ENCODE measurements around the gene AFF3.

AFF3 gene

DNA sequence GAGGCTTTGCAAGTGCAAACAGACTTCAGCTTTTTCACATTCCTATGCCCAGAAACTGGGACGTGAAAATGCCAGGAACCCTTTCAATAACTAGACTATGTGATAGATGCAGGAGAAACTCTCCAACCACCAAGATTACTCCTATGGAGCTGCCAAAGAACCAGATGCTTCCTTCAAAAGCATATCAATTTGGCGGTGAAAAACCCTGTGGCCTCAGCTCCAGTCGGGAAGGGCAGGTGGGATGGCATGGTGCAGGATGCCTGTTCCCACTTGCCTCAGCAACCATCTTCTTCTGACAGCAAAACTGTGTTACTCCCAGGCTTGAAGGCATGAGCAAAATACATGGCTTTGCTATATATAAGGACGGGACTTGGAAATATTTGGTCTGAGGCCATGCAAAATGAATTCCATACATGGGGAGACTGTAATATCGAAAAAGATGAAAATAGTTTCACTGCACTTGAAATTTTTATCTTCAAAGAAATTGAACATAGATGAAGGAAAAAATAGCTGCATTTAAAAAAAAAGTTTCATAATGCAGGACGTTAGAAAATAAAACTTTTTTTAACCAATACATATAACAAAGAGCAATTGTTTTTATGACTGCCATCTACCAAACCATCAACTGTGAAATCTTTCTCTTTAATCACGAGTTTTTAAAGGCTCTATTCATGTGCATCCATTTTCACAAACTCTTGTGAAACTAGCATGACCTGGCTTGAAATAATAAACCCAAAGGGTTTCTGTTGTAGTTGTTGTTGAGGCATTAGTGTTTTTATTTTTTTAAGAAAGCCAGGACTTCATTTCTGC is 99.1 kb downstream of the AFF3 start:
- no peak for DNase-seq (ENCODE audit: low read depth)

DNA sequence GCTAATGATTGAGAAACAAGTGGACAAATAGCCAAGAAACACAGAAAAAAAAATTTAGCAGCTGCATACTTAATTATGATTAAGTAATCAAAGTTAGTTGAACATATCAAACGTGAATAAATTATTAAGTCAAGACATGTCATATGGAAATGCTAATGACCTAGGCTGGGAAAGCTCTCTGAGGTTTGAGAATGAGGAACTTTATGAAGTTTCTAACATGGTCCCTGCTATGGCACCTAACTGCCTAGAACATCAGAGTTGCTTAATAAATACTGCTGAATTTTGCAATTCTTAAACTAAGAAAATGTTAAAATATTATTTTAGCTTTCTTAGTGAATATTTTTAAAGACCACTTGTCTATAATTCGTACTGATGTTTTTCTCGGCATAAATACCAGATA is 99.8 kb downstream of the AFF3 start:
- no peak for DNase-seq (ENCODE audit: low read depth)

DNA sequence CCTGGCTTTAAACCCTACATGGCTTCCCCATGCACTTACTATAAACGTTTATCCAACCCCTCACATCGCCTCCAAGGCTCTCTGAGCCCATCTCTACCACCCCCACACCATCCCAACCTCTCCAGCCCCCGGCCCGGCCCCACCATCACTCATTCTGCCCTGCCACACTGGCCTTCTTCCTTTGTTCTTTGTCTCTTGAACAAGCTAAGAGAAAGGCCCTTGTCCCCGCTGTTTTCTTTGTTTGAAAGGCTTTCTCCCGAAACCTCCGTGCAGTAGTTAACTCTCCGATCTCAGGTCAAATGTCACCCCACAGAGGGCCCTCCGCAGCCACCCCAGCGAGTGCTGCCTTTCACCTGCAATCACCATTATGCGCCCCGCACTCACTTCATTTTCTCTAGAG is 100.4 kb downstream of the AFF3 start:
- DNase-seq (ENCODE audit: low read depth): no peak

DNA sequence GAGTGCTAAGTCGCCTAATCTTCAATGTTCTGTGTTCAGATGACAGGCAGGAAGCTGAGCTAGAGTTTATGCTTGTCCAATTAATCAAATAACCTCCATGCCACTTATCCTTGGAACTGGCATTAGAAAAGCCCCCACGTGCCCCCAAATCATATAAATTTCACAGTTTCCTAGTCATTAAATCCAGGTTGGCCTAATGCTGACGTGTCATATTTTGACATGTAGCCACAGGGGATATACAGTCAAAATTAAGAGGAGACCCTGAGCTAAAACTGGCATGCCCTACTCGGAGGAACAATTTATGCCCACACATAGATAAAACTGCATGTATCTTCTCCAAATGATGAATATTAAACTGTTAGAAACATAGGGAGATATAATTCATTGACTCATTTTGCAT is 101.0 kb downstream of the AFF3 start:
- DNase-seq (ENCODE audit: low read depth): no peak

DNA sequence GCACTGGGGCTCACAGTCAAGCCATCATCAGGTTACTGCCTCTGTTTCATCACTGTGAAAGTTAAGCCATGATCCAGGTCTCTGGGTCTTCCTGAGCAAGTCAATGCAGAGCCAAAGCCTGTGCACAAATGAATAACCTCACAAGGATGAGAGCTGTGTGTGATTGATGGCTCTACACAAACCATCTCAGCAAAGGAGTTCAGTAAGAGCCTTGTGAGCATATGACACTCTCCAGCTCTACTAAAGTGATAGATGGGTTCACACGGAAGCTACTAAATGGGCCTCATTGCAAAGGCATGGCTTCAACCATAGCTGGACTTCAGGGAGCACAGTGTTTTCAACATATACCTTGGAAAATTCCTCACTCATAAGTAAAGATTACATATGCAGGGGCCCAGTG is 101.5 kb downstream of the AFF3 start:
- no peak for DNase-seq (ENCODE audit: low read depth)

DNA sequence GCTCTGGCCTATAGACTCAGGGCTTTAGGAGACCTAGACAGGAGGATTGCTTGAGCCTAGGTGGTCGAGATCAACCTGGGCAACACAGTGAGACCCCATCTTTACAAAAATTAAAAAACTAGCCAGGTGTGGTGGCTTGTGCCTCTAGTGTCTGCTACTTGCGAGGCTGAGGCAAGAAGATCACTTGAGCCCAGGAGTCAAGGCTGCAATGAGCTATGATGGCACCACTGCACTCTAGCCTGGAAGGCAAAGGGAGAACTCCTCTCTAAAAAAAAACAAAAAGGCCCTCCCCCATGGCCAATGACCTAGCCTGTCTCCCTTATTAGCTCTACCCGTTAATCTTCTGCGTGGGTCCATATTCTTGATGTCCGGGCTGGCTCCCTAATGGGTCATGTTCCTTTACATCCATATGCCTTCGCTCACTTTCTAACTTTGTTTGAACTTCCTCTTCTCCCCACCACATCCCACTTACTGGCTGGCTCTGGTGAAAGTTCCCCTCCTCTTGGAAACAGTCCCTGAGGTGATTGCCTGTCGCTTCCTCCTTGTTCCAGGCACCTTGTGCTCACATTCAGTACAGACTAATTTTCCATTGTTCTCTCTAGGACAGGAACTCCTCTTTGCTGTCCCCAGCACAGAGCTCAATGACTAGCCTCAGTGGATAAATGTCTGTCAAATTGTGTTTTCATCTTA is 103.0 kb downstream of the AFF3 start:
- no peak for DNase-seq (ENCODE audit: low read depth)

DNA sequence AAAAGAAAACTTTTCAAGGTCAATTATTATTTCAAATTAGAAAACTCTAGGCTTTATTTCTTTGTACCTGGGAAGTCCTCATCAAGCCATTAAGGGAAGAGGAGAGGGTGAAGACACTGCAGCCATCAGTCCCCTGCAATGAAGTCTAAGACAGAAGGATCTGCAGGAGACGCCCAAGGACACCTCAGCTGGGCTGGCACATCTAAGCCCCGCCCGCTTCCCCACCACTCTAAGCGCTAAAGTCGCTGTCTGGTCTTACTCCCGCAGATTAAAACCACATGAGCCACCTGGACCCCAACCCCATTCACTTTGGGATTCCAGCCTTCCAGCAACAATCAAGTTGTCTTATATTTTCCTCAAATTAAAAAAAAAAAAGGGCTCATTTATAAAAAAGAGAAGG is 104.4 kb downstream of the AFF3 start:
- no peak for DNase-seq (ENCODE audit: low read depth)

DNA sequence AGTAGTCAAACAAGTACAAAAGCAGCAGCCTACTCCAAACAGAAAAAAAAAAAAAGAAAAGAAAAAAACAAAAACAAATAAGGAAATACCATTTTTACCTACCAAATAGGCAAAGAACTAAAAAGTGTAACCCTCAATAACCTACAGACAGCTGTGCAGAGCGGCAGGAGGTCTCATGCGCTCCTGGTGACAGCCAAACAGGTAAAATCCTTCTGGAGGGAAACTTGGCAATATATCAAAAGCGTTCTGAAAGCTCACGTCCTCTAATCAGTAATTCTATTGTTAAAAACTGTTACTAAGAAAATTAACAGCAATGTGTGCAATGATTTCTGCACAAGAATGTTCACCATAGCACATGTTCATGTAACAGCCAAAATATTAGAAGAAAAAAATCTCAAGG is 105.6 kb downstream of the AFF3 start:
- no peak for DNase-seq (ENCODE audit: low read depth)

DNA sequence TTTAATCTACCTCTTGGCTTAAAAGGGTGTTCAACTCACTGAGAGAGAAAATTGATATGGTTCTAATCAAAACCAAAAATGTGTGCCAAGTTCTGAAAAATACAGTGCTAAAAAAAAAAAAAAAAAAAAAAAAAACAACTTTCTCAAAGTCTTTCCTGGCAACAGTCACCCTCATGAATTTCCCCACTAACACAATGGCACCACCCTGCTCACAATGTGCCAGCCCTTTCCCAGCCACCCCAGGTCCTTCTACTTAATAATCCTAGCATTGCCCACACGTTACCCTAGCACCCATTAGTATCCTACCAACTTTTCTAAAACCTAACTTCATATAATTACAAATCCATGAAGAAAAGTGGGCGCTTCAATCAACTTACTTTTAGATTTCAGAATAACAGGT is 106.4 kb downstream of the AFF3 start:
- no peak for DNase-seq (ENCODE audit: low read depth)

DNA sequence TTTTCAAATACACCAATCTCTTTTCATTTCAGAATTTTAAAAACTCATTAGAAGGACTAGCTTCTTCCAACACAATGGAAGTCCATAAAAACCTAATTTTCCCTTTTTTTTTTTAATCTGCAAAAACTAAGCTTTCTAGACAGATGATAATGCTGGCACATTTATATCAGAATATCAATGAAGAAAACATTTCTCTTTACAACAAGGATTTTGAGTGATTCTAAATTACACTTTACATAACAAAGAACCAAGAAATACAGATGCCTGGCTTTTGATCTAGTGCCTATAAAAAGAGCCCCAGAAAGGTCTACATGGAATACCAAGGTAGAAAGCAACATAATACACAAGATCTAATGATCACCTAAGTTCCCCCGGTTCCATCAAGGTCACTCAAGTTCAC is 108.0 kb downstream of the AFF3 start:
- DNase-seq (ENCODE audit: low read depth): no peak

DNA sequence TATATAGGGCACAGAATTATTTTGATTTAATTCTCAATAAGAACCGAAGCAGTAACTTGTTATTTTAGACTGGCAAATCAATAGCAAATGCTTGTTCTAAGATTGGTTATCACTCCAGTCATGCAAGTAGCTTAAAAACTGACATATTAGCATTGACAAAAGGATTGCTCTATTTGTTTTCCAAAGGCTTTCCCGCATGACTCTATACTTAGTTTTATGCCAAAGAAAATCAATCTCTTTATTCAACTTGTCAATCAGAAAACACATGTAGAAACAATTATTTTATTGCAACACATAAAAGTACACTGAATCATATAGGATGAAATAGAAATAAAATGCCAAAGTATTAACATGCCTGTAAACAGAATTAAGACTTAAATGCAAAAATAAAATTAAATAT is 108.4 kb downstream of the AFF3 start:
- no peak for DNase-seq (ENCODE audit: low read depth)

DNA sequence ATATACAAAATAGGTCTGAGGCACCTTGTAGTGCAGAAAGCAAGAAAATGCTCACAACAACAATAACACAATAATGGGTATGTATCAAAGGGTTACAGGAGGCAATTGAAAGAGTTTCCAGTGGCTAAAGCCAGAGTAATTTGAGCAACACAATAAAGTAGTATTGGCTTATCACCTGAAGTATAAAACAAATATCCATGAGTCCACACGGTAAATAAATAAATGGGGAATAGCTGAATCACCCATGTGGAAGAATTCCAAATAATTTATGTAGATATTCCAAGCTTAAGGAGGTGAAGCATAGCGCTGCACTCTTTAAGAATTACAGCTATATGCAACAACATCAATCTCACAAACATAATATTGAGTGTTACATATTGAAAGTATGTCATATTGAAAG is 110.8 kb downstream of the AFF3 start:
- no peak for DNase-seq (ENCODE audit: low read depth)

DNA sequence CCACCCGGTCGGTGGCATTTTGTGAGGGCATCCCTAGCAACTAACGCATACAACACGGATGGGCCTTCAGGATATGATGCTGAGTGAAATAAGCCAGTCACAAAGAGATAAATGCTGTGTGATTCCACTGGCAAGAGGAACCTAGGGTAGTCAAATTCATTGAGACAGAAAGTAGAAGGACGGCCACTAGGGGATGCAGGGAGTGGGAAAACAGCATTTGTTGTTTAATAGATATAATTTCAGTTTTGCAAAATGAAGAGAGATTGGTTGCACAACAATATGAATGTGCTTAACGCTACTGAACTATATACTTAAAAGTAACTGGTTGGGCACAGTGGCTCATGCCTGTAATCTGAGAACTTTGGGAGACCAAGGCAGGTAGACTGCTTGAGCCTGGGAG is 112.9 kb downstream of the AFF3 start:
- no peak for DNase-seq (ENCODE audit: low read depth)

DNA sequence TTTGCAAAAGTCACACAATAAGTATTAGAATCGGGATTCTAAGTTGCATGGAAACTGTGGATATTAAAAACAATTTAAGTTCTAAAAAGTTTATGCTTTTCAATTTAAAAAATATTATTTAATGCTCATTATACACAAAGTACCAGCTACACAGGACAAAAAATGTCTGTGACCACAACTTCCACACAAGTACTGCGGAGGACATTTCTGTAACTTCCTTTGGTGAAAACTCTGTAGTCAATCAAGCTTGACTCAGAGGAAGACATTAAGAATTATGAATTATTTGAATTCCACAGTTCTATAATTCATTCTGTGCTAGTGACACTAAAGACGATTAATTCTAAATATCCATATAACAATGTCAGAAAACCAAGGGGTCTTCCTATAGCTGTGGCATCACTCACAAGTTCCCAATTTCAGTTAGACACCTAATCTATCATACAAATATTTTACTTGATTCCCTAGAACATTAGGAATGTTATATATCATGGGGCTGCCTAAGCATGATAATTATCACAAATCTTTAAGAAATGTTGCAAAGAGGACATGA is 120.5 kb downstream of the AFF3 start:
- no peak for DNase-seq (ENCODE audit: low read depth)

DNA sequence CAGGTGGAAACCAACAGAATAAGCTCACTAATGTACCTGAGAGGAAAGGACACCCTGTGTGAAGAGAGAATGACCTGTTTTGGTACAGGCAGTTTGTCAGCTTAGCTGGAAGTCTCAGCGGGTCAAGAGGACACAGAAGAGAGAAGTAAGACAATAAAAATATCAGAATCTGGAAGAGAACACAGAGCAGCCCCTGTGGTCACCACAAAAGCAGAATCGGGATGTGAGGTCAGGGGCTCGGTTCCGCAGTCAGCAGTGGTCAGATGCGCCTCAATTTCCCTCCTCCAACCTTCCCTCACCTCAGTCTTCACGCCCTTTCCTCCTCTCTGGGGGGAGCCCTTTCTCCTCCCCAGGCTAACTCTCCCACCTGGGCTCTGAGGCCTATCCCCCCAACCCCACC is 122.9 kb downstream of the AFF3 start:
- DNase-seq (ENCODE audit: low read depth): no peak

DNA sequence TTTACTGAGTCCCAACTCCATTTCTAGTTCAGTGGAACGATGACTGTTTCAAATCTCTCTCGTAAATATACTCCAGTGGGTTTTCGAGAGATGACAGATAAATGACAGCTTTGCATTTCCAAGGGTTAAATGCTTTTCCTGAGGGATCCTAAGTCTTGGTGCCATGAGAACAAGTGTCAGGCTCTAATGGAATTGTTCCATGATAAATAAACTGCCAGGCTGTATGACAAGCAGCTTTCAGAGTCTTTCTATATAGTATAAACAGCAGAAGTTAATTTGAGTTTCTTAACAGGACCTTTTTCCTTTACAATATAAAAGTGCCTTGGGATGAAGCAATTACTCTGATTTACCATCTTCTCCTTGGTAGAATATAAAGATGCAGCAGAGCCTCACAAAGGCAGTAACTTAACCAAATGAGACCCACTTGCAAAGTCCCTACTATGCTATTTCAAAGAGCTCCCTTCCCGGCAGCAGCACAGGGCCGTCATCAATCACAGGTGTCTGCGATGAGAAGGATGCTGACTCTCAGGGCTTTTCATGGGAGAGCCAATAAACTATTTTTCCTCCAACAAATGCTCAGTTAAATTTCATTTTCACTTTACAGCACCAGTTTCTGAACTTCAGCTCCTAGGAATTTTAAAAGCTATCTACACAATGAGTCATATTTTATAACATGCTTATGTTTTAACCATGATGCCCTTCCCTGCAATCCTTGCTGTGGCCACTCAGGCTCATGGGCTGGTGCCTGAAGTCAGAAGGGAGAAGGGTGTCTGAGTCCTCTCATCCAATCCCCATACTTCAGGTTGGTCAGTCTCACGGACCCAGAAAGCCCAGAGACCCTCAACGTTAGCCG is 123.8 kb downstream of the AFF3 start:
- peak; percentile 59 for DNase-seq (ENCODE audit: low read depth)

DNA sequence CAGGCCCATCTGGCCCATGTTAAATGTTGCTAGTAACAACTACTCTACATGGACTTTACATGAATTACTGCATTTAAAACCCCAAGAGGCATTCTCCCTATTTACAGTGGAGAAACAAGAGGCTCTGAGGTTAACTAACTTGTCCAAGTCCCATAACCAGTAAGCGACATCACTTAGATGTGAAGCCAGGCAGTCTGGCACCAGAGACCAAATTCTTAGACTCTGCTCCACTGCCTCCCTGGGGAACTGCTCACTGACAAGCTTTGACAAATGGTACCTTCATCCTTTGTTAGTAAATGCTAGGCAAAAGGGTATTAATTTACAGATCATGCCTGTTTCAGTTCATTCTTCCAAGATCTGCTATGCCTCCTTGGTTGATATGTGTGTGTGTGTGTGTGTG is 124.8 kb downstream of the AFF3 start:
- peak; percentile 4 for DNase-seq (ENCODE audit: low read depth)

DNA sequence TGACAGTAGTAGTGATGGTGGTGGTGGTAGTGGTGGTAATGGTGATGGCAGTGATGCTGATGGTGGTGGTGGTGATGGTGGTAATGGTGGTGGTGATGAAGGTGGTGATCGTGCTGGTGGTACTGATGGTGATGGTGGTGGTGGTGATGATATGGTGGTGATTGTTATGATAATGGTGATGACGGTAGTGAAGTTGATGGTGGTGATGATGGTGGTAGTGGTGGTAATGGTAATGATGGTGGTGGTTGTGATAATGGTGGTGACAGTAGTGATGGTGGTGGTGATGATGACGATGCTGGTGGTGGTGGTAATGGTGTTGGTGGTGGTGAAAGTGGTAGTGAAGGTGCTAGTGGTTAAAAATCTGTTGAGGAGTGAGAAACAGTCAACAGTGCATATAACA is 125.6 kb downstream of the AFF3 start:
- no peak for DNase-seq (ENCODE audit: low read depth)

DNA sequence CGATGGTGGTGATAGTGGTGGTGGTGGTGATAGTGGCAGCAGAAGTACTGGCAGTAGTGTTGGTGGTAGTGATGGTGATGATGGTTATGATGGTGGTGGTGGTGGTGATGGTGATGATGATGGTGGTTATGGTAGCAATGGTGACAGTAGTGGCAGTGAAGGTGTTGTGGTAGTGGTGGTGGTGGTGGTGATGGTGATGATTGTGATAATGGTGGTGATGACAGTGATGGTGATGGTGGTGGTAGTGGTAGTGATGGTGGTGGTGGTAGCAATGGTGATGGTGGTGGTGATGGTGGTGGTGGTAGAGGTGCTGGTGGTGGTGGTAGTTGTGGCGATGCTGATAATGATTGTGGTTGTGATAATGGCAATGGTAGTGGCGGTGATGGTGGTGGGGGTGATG is 126.5 kb downstream of the AFF3 start:
- no peak for DNase-seq (ENCODE audit: low read depth)

DNA sequence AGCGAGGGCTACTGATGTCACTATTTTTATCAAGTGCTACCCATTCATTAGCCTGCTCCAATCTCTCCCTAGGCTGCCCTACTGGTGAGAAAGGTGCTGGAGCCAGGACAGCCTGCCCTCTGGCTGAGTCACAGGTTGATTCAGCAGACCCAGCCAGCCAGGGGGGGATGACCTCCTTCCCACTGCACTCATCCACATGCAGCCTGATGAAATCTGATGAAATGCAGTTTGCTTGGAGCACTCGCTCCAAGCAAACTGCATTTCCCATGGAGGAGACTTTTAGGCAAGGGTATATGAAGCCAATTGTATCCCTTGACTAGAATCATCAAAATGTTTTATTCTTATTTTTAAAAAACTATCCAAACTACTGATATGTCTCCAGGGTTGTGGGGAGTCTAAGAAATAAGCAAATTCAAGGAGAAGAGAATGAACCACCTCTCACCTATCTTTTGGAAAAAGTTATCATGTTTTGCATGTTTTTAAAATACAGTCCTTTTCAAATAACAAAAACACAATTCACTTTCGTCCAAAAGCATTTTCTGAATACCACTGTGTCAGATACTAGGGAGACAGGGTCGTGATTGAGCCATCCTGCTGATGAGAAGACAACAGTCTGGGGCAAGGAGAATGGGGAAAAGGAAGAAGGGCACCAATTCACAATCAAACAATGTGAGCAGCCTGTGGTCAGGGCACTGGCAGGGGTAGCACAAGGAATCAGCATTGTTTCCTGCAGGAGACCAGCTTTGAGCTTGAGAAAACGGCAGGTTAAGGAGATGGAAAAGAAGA is 128.3 kb downstream of the AFF3 start:
- peak; percentile 95 for DNase-seq (ENCODE audit: low read depth)

DNA sequence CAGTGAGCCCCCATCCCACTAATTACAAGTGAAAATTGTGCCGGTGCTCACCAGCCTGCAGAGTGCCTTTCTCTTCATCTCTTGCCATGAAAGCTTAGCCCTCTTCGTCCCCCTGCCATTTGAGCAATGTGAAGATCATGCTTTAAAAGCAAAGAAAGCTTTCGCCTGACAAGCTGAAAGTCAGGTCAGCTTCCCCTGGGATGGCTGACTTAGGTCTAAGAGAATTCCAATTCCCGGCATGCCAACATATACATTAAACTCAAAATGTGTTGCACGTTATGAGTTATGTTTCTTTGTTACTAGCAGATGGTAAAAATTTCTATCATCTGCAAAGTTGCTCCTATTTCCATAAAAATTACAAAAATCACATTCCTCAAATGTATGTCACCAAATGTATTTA is 129.8 kb downstream of the AFF3 start:
- no peak for DNase-seq (ENCODE audit: low read depth)

DNA sequence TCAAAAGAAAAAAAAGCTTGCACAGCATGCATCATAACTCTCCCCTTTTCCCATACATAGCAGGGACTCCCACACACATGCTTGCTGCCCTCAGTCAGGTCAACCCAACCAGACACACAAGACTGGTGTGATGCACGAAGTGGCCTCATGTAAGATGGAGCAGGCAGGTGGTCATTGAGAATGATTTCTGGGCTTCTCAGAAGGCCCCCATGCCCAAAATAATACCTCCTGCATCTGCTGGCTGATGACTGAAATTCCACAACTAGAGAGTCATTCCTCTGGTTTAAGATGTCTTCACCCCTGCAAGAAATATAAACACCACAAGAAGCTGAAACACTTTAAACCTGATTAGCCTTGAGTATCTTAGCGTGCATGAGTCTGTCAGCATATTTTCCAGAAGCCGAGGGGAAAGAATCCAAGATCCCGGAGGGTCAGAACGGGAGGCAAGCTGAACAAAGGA is 131.1 kb downstream of the AFF3 start:
- peak; percentile 91 for DNase-seq (ENCODE audit: low read depth)
